COLO668 (cell line): ENCODE data around the gene PPP1R14B.

Experiments used
- DNase-seq: peaks from one replicate; lab custom pipeline; 2025; ENCODE audit not compliant: unreplicated experiment; lab: John Stamatoyannopoulos, UW

Gene PPP1R14B

GRCh38 chr11:64231546-64231945, 15.2 kb downstream of the PPP1R14B start:
- DNase-seq = no peak

GRCh38 chr11:64230985-64231365, 15.8 kb downstream of the PPP1R14B start:
- no peak for DNase-seq

- DNase-seq = peak; percentile 94
Measured at GRCh38 chr11:64230171-64230984, 16.4 kb downstream of the PPP1R14B start, which contains the start of gene DNAJC4. TSS of gene DNAJC4 (plus strand) at chr11:64230548. CDS start at chr11:64230855, 307 bp downstream.

- DNase-seq = no peak
Measured at GRCh38 chr11:64229744-64230170, 17.0 kb downstream of the PPP1R14B start.

GRCh38 chr11:64229090-64229743, 17.5 kb downstream of the PPP1R14B start:
- no peak for DNase-seq

GRCh38 chr11:64227405-64227956, 19.3 kb downstream of the PPP1R14B start:
- DNase-seq = no peak

- peak; percentile 79 for DNase-seq
Measured at GRCh38 chr11:64226507-64227051, 20.2 kb downstream of the PPP1R14B start.

GRCh38 chr11:64225608-64226506, 20.9 kb downstream of the PPP1R14B start, which contains the start of the genes NUDT22 and TRPT1:
TSS of gene NUDT22 (plus strand) at chr11:64226274. CDS start at chr11:64226653, 379 bp downstream.
TSS of gene TRPT1 (minus strand) at chr11:64226186. CDS start at chr11:64225860, 326 bp downstream.
- DNase-seq = peak; percentile 90

GRCh38 chr11:64224891-64225607, 21.7 kb downstream of the PPP1R14B start:
- DNase-seq = peak; percentile 33

GRCh38 chr11:64224151-64224890, 22.4 kb downstream of the PPP1R14B start:
- no peak for DNase-seq

GRCh38 chr11:64223001-64223651, 23.6 kb downstream of the PPP1R14B start:
- no peak for DNase-seq

- no peak for DNase-seq
Measured at GRCh38 chr11:64222651-64223000, 24.1 kb downstream of the PPP1R14B start.

- DNase-seq = no peak
Measured at GRCh38 chr11:64220798-64221197, 25.9 kb downstream of the PPP1R14B start.

GRCh38 chr11:64220271-64220670, 26.5 kb downstream of the PPP1R14B start:
- no peak for DNase-seq

- DNase-seq = no peak
Measured at GRCh38 chr11:64219755-64220154, 27.0 kb downstream of the PPP1R14B start.

GRCh38 chr11:64219354-64219684, 27.4 kb downstream of the PPP1R14B start:
- DNase-seq = no peak

- peak; percentile 12 for DNase-seq
Measured at GRCh38 chr11:64218628-64219353, 28.0 kb downstream of the PPP1R14B start.

GRCh38 chr11:64216879-64217278, 29.9 kb downstream of the PPP1R14B start:
- no peak for DNase-seq
